Vagina (tissue), 2 donors: ENCODE results near the gene SLC16A9.

Experiments used
- POLR2A ChIP-seq, 2 donors: fragments of 450-650 bp; IDR thresholded peaks; one replicate each; pipeline ENCODE4 v1.6.1; 2017; ENCODE audit warnings: antibody characterized with exemption in 2 of 2, mild to moderate bottlenecking in 2 of 2, moderate library complexity in 2 of 2
- POLR2AphosphoS5 ChIP-seq, 2 donors: sonication (generic); formaldehyde crosslinking; IDR thresholded peaks; one replicate each; pipeline ENCODE4 v1.9.0; 2017; ENCODE audit warnings: antibody characterized with exemption in 2 of 2, mild to moderate bottlenecking in 2 of 2, low read depth in 1 of 2; ENCODE audit not compliant: insufficient read depth in 1 of 2
- TF ChIP-seq, protein P1 (sequence below), 3 experiments: fragments of 450-650 bp in 2 of 3; fragments of 200-600 bp in 1 of 3; sonication (generic) in 1 of 3; IDR thresholded peaks; one replicate each; pipeline ENCODE4 v1.5.1; 2017 to 2019; ENCODE audit warnings: antibody characterized with exemption in 3 of 3, mild to moderate bottlenecking in 2 of 3, moderate library complexity in 2 of 3

DNA sequence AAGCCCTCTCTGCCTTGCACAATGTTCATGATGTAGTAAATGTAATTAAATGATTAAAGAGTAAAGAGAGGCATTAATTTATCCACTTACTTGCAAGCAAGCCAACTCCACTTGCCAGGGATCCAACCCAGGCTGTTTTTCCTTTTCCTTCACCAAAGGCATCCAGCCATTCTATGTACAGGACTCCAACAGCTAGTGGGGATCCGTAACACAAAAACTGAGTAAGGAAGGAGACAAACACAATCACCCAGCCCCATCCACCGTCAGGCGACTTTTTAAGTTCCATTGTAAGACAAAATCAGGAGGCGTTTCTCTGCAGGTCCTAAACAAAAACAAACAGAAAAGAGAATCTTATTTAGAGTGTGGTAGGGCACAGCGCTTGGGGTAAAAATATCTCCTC, 25.6 kb downstream of the SLC16A9 start:
- TF ChIP-seq, protein P1, sequence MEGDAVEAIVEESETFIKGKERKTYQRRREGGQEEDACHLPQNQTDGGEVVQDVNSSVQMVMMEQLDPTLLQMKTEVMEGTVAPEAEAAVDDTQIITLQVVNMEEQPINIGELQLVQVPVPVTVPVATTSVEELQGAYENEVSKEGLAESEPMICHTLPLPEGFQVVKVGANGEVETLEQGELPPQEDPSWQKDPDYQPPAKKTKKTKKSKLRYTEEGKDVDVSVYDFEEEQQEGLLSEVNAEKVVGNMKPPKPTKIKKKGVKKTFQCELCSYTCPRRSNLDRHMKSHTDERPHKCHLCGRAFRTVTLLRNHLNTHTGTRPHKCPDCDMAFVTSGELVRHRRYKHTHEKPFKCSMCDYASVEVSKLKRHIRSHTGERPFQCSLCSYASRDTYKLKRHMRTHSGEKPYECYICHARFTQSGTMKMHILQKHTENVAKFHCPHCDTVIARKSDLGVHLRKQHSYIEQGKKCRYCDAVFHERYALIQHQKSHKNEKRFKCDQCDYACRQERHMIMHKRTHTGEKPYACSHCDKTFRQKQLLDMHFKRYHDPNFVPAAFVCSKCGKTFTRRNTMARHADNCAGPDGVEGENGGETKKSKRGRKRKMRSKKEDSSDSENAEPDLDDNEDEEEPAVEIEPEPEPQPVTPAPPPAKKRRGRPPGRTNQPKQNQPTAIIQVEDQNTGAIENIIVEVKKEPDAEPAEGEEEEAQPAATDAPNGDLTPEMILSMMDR (IDR thresholded peaks at IDR 0.05), result no peak
- no peak for TF ChIP-seq POLR2A (IDR thresholded peaks at IDR 0.05)
- no peak for TF ChIP-seq POLR2AphosphoS5 (IDR thresholded peaks at IDR 0.05; ENCODE audit: insufficient read depth in 1 of 2, low read depth in 1 of 2)
